Measurements from ENCODE around the gene FBLN2.
A peak's percentile ranks its signal among the peaks of the same experiment; 100 is the strongest.

Gene FBLN2

DNA sequence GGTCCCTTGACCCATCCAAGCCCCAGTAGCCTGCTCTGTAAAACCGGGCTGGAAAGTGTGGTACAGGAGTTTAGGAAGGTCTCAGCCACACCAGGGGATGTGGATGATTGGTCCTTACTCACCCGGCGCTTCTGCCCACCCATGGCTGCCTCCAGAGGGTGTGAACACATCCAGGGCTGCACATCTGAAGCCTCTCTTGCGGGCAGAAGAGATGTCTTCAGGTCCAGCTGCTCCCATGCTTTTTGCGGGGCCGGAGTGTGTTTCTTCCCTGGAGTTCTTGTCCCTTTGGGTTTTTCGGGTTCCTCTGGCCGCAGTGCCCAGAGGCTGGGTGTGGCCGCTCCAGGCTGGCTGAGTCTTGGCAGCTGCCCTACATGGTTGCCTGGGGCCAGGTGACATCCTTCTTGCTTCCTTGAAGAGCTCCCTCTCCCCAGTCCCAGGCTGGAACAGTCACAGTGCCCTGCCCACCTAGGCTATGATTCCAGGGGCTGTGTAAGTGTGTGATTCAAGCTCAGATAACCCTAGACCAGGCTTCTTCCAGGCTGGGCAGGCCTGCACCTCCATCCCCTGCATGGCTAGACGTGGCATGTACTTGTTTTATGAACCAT lies 34.9 kb upstream of the FBLN2 start:
- POLR2A ChIA-PET (ENCODE audit: low non-redundant PET), result interaction anchor here (0.5 kb wide), 1 partner anchor 1693 kb away, joined by 3 read pairs; no protein-coding TSS in a partner anchor
- DNase-seq (ENCODE audit: low spot score), result no peak
- TF ChIP-seq, protein P1, sequence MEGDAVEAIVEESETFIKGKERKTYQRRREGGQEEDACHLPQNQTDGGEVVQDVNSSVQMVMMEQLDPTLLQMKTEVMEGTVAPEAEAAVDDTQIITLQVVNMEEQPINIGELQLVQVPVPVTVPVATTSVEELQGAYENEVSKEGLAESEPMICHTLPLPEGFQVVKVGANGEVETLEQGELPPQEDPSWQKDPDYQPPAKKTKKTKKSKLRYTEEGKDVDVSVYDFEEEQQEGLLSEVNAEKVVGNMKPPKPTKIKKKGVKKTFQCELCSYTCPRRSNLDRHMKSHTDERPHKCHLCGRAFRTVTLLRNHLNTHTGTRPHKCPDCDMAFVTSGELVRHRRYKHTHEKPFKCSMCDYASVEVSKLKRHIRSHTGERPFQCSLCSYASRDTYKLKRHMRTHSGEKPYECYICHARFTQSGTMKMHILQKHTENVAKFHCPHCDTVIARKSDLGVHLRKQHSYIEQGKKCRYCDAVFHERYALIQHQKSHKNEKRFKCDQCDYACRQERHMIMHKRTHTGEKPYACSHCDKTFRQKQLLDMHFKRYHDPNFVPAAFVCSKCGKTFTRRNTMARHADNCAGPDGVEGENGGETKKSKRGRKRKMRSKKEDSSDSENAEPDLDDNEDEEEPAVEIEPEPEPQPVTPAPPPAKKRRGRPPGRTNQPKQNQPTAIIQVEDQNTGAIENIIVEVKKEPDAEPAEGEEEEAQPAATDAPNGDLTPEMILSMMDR (conservative IDR thresholded peaks at IDR 0.05; ENCODE audit: low read depth), result no peak
- CTCF ChIA-PET, result interaction anchor here (0.5 kb wide), 1 partner anchor 19 kb away, joined by 4 read pairs; no protein-coding TSS in a partner anchor
- H3K27ac ChIP-seq, result peak overlapping the region; percentile 78

DNA sequence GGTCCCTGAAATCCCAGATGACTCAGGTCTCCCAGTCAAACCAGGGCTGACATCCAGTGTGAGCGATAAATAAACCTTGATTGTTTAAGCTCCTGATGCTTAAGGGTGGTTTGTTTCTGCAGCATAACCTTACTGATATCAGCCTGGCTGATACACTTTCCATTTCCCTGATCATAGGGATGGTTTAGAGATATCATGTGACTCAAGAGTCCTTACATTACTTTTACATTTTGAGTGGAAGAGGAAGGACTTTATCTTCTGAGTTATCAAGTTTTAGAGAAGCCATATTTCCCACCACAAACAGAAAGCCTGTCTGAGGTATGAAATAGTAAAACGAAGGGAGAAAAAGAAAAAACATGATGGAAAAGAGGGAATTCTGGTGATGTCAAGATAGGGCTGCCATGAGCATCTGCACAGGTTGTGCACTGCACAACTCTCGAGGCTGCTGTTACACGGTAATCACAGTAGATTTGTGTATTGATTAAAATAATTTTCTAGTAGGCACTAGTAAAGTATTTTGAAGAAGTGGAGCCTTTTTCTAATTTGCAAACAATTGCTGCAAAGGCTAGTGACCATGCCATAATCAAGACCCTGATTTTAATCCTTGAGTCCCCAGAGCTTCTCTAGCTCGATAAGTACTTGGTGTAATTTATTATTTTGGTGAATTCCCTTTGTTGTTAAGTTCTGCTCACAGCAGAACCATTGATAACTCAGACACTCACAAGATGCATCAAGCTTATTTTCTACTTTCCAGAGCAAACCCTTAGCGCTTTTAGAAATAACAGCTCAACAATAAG lies 34.1 kb upstream of the FBLN2 start:
- POLR2A ChIA-PET (ENCODE audit: low non-redundant PET), result no interaction called here
- TF ChIP-seq, protein P1 (conservative IDR thresholded peaks at IDR 0.05; ENCODE audit: low read depth), result no peak
- H3K27ac ChIP-seq, result peak overlapping the region; percentile 78
- CTCF ChIA-PET, result no interaction called here
- DNase-seq (ENCODE audit: low spot score), result no peak

DNA sequence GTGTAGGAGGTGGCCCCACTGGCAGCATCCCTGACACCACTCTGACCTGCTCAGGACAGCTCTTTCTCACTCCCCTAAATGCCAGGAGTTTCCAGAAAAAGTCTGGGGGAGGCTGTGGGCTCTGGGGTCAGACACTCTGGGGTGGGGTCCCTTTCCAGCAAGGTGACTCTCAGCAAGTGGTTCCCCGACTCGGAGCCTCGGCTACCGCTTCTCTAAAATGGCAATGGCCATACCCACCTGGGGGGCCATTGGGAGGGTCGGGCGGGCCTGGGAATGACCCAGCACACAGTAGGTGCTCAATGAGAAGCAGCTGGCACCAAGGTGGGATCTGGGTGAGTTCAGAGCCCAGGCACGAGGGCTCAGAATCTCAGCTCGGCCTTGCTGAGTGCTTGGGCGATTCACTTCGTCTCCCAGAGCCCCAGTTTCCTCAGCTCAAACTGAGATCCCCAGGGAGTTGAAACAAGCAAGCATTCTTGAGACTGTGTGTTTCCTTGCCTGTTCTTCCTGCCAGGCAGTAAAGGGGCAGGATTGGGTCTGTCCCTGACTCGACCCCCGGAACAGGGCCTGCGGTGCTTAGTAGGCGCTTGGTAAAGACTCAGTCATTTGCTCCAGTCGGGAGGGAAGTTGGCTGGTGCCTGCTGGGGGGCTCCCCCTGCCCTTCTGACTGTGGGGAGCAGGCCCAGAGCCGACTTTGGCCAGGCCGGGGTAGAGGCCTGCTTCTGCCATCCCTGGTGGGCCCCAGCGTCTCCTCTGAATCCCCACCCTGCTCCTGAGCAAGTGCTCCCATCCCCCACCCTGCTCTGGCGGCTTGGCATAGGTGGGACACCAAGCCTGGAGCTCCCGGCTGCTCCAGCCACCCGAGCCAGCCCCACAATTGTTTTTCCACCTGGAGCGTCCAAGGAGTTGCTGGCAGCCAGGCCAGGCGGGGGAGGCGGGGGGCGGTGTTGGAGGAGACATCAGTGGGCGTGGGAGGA lies 32.9 kb upstream of the FBLN2 start:
- POLR2A ChIA-PET (ENCODE audit: low non-redundant PET), result no interaction called here
- TF ChIP-seq, protein P1 (conservative IDR thresholded peaks at IDR 0.05; ENCODE audit: low read depth), result no peak
- DNase-seq (ENCODE audit: low spot score), result no peak
- CTCF ChIA-PET, result interaction anchor here (0.6 kb wide), 1 partner anchor 64 kb away, joined by 4 read pairs; no protein-coding TSS in a partner anchor
- no peak overlapping the region for H3K27ac ChIP-seq

DNA sequence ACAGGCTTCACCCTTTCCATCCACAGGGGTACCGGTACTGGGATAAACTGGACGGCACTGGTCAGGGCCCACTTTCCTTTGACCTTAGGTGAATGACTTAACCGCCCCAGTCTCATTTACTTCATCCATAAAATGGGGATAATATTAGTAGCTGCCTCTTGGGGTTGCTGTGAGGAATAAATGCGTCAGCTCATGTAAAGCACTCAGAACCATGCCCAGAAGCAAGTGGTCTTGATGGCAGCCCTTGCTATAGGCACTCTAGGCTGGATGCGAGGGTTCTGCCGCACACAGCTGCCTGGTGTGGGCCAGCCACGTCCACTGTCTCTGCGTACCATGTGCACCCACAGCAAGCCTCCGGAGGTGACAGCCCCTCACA lies 32.2 kb upstream of the FBLN2 start:
- no peak overlapping the region for H3K27ac ChIP-seq
- POLR2A ChIA-PET (ENCODE audit: low non-redundant PET), result no interaction called here
- CTCF ChIA-PET, result no interaction called here
- TF ChIP-seq, protein P1 (conservative IDR thresholded peaks at IDR 0.05; ENCODE audit: low read depth), result no peak
- no peak for DNase-seq (ENCODE audit: low spot score)

DNA sequence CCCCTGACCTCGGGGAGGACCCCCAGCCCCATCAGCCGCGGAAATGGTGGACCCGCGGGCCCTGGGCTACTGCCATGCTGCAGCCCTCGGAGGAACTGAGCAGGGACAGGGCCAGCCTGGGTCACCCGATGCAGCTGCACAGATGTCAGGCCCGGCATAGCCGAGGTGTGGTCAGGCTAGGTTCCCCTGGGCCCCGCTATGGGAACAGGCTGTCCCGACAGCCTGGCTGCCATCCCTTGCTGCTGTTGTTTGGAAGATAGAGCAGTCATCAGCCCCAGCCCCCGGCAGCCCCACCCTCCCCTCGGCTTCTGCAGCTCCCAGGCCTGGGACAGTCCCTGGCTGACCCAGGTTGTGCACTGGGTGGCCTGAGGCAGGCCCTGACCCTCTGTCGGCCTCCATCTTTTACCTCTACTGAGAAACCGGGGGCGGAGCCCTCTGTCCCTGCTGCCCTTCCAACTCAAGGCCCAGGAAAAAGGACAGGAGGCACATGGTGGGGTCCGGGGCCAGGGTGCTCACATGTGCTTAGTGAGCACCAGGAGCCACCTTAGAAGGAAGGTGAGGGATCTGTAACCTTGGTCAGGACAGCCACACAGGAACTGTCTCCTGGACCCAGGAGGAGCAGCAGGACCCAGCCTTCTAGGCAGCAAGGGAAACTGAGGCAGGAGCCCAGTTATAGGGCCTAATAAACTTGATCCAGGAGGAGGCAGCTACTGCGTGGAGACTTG lies 31.5 kb upstream of the FBLN2 start:
- TF ChIP-seq, protein P1 (conservative IDR thresholded peaks at IDR 0.05; ENCODE audit: low read depth), result no peak
- CTCF ChIA-PET, result no interaction called here
- DNase-seq (ENCODE audit: low spot score), result no peak
- no peak overlapping the region for H3K27ac ChIP-seq
- POLR2A ChIA-PET (ENCODE audit: low non-redundant PET), result no interaction called here

Measured in RWPE1 (cell line).